ENCODE data around the gene ALK. TPM values are rescaled to one million over a fixed set of nuclear protein-coding genes. Genes with fewer than 3 reads are reported as not detected.

ALK gene
- total RNA-seq, 2 donors from 2014 or later, result 0.16 to 0.26 TPM

DNA sequence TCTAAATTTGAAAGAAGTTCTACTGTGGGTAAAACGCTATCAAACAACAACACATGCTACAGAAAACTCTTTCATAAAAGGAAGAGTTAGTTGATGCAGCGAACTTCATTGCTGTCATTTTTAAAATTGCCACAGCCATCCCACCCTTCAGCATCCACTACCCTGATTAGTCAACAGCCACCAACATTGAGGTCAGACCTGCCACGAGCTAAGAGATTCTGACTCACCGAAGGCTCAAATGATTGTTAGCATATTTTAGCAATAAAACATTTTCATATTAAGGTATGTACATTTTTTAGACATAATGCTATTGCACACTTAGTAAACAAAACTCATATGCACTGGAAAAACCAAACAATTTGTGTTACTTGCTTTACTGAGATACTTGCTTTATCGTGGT is 459.1 kb downstream of the ALK start:
- DNase-seq (ENCODE audit: low spot score), result no peak
- no peaks in the 10 kb centered on the region for H3K9me3 ChIP-seq
- H3K36me3 ChIP-seq, result no peaks in the 10 kb centered on the region
- no peak for TF ChIP-seq CTCF (IDR thresholded peaks at IDR 0.05)
- H3K4me3 ChIP-seq, result no peak overlapping the region
- H3K27me3 ChIP-seq, result no peaks in the 10 kb centered on the region
- no peaks in the 10 kb centered on the region for H3K4me1 ChIP-seq
- no peak overlapping the region for H3K27ac ChIP-seq

- no peaks in the 10 kb centered on the region for H3K9me3 ChIP-seq
- DNase-seq (ENCODE audit: low spot score), result no peak
- H3K27me3 ChIP-seq, result no peaks in the 10 kb centered on the region
- no peaks in the 10 kb centered on the region for H3K36me3 ChIP-seq
- H3K4me1 ChIP-seq, result no peaks in the 10 kb centered on the region
- no peak overlapping the region for H3K27ac ChIP-seq
- no peak for TF ChIP-seq CTCF (IDR thresholded peaks at IDR 0.05)
- H3K4me3 ChIP-seq, result no peak overlapping the region
These were observed 461.2 kb downstream of the ALK start for GRCh38 chr2:29460190-29460589.

DNA sequence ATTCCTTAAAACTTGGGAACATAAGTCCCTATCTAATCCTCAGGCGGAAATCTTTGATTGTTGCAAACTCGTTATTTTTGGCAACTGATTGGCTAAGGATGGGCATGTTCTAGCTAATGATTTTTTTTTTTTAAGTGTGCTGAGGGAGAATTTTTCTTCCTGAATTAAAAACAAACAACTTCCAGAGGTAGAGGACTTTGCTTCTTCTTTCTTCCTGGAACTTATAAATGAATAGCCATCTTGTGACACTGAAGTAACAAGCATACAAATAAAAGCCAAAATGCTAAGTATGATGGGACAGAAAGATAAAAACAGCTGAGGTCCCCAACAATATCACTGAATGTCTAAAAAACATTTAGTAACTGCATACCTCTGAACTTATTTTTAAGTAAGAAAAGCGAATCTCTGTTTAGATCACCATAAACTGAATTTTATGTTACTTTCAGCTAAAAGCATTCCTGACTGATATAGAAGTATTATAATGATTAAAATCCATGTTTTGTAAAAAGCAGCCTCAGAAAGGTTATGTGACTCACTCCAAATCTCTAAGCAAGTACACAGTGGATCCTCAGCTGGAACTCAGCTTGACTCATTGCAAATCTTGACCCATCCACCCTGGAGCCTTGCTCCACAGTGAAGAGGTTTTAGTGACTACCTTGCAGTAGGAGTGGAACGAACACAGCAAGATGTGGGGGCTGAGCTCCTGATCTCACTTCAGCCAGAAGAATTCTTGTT is 461.8 kb downstream of the ALK start:
- no peaks in the 10 kb centered on the region for H3K9me3 ChIP-seq
- no peak for TF ChIP-seq CTCF (IDR thresholded peaks at IDR 0.05)
- H3K27ac ChIP-seq, result no peak overlapping the region
- no peaks in the 10 kb centered on the region for H3K27me3 ChIP-seq
- DNase-seq (ENCODE audit: low spot score), result no peak
- H3K4me1 ChIP-seq, result no peaks in the 10 kb centered on the region
- no peak overlapping the region for H3K4me3 ChIP-seq
- H3K36me3 ChIP-seq, result no peaks in the 10 kb centered on the region

DNA sequence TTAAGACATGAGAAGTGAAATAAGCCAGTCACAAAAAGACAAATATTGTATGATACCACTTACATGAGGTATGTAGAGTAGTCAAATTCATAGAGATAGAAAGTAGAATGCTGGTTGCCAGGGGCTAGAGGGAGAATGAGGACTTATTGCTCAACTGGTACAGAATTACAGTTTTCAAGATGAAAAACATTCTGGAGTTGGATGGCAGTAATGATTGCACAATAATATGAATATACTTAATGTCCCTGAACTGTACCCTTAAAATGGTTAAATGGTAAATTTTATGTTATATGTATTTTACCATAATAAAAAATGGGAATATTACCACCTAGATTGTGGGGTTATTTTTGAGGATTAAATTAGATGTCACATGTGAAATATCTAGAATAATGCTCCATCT is 465.0 kb downstream of the ALK start:
- H3K27me3 ChIP-seq, result no peaks in the 10 kb centered on the region
- TF ChIP-seq CTCF (IDR thresholded peaks at IDR 0.05), result no peak

DNA sequence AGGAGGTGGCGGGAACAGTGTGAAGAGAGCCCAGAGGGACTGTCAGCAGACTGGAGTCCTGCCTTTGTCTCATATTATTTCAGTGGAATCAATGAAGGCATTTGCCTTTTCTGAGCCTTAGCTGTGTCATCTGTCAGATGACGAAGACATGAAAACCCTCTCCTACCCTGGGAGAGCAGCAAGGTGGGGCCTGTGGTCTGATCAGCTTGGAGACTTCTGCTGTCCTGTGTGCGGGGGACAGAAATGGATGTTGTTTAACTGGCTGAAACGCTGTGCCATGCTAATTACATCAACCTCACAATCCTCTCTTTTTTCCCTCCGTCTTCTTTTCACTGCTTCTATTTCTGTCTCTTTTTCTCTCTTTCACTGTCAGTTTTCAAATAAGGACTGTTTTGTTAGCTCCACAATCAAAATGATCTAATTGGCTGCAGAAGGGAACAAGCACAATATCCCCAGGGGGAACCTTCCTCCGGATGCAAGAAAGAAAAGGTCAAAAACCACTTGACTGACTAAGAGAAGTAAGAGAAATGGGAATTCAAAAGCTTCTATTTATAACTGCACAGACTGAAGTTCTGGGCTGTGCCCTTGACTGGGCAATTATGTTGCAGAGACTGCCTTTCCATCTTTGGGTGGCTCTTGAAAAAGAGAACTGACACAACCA is 466.1 kb downstream of the ALK start:
- no peak for TF ChIP-seq CTCF (IDR thresholded peaks at IDR 0.05)
- Histone ChIP-seq H3K36me3 (no peaks in the 10 kb centered on the region), H3K27ac (no peak overlapping the region), H3K4me1 (no peaks in the 10 kb centered on the region), H3K27me3 (no peaks in the 10 kb centered on the region), H3K9me3 (no peaks in the 10 kb centered on the region), H3K4me3 (no peak overlapping the region)
- no peak for DNase-seq (ENCODE audit: low spot score)

More for the DNA sequence above, 465.0 kb downstream of the ALK start:
- no peak overlapping the region for H3K4me3 ChIP-seq
- no peak for DNase-seq (ENCODE audit: low spot score)
- H3K4me1 ChIP-seq, result no peaks in the 10 kb centered on the region
- no peaks in the 10 kb centered on the region for H3K9me3 ChIP-seq
- no peaks in the 10 kb centered on the region for H3K36me3 ChIP-seq
- H3K27ac ChIP-seq, result no peak overlapping the region

All from right atrium auricular region (tissue), 2 donors.